DOHH2 (cell line): Measurements from ENCODE around the gene CREBRF.

Experiments used
- H3F3A ChIP-seq: fragments of 200-600 bp; sonication (generic), shearing (Covaris generic); 2 replicates; pipeline ENCODE4 v1.6.0; 2016; ENCODE audit warnings: antibody characterized with exemption, mild to moderate bottlenecking; ENCODE audit not compliant: control insufficient read depth, insufficient read depth
- H3K27ac ChIP-seq: fragments of 200-600 bp; sonication (generic); 2 replicates; pipeline ENCODE4 v1.5.1; 2014; ENCODE audit warnings: low read depth, mild to moderate bottlenecking, low read length, moderate library complexity
- H3K27me3 ChIP-seq: fragments of 200-600 bp; sonication (generic); 2 replicates; pipeline ENCODE4 v1.6.1; 2014; ENCODE audit warnings: mild to moderate bottlenecking, low read length, mixed read lengths; ENCODE audit not compliant: control insufficient read depth
- H3K36me3 ChIP-seq: fragments of 200-600 bp; sonication (generic); 2 replicates; pipeline ENCODE4 v1.6.1; 2014; ENCODE audit warnings: mild to moderate bottlenecking, low read length, moderate library complexity, mixed read lengths; ENCODE audit not compliant: control insufficient read depth
- H3K4me1 ChIP-seq: fragments of 200-600 bp; sonication (generic); 2 replicates; pipeline ENCODE4 v1.6.1; 2014; ENCODE audit warnings: mild to moderate bottlenecking, low read length, mixed read lengths; ENCODE audit not compliant: control insufficient read depth
- H3K4me2 ChIP-seq: fragments of 200-600 bp; sonication (generic); 2 replicates; pipeline ENCODE4 v1.6.0; 2014; ENCODE audit warnings: mild to moderate bottlenecking, low read length, moderate library complexity
- H3K4me3 ChIP-seq: fragments of 200-600 bp; sonication (generic); 2 replicates; pipeline ENCODE4 v1.5.1; 2014; ENCODE audit warnings: mild to moderate bottlenecking, low read length, mixed read lengths
- H3K79me2 ChIP-seq: fragments of 200-600 bp; sonication (generic); 2 replicates; pipeline ENCODE4 v1.6.1; 2014; ENCODE audit warnings: mild to moderate bottlenecking, low read length, mixed read lengths; ENCODE audit not compliant: control insufficient read depth
- H3K9me2 ChIP-seq: fragments of 200-600 bp; sonication (generic); replicated peaks from 2 replicates; pipeline ENCODE4 v1.6.1; 2014; ENCODE audit warnings: mild to moderate bottlenecking, low read length, mixed read lengths; ENCODE audit not compliant: control insufficient read depth
- H3K9me3 ChIP-seq: fragments of 200-600 bp; sonication (generic); 2 replicates; pipeline ENCODE4 v1.6.1; 2014; ENCODE audit warnings: antibody characterized with exemption, low read length, mixed read lengths; ENCODE audit not compliant: control insufficient read depth, insufficient read depth
- H4K20me1 ChIP-seq: fragments of 200-600 bp; sonication (generic); 2 replicates; pipeline ENCODE4 v1.6.0; 2014; ENCODE audit warnings: low read depth, mild to moderate bottlenecking, antibody characterized with exemption, low read length, moderate library complexity; ENCODE audit not compliant: control insufficient read depth, insufficient read depth
- CTCF ChIP-seq: fragments of 200-600 bp; sonication (generic); IDR thresholded peaks from one replicate; pipeline ENCODE4 v1.5.1; 2014; ENCODE audit warnings: antibody characterized with exemption, mild to moderate bottlenecking, low read depth, low read length; ENCODE audit not compliant: poor library complexity, severe bottlenecking
- EZH2phosphoT487 ChIP-seq: fragments of 200-600 bp; sonication (generic); IDR thresholded peaks from 2 replicates; pipeline ENCODE4 v1.6.1; 2017; ENCODE audit warnings: borderline replicate concordance, mild to moderate bottlenecking, antibody characterized with exemption, low read length, moderate library complexity, mixed read lengths

Gene CREBRF

GRCh38 chr5:173057062-173057924, 1.1 kb downstream of the CREBRF start:
- H3F3A ChIP-seq, result peaks cover 13% of the 10 kb centered on the region
- H3K9me2 ChIP-seq, result no peaks in the 10 kb centered on the region
- no peaks in the 10 kb centered on the region for H4K20me1 ChIP-seq
- peak overlapping the region; percentile 75 for H3K27ac ChIP-seq
- H3K27me3 ChIP-seq, result no peaks in the 10 kb centered on the region
- no peaks in the 10 kb centered on the region for H3K9me3 ChIP-seq
- no peaks in the 10 kb centered on the region for H3K36me3 ChIP-seq
- H3K79me2 ChIP-seq, result peaks cover 43% of the 10 kb centered on the region
- H3K4me3 ChIP-seq, result peak overlapping the region; percentile 90
- H3K4me1 ChIP-seq, result peaks cover 37% of the 10 kb centered on the region
- H3K4me2 ChIP-seq, result peak overlapping the region; percentile 89
- no peak for TF ChIP-seq CTCF
- no peak for TF ChIP-seq EZH2phosphoT487

GRCh38 chr5:173062141-173062540, 6.0 kb downstream of the CREBRF start:
- H3F3A ChIP-seq, result peaks cover 9% of the 10 kb centered on the region
- TF ChIP-seq CTCF (no peak), EZH2phosphoT487 (no peak)
- no peak overlapping the region for H3K27ac ChIP-seq

GRCh38 chr5:173065155-173065554, 9.0 kb downstream of the CREBRF start:
- Histone ChIP-seq H3K79me2 (peaks cover 35% of the 10 kb centered on the region), H3K36me3 (no peaks in the 10 kb centered on the region), H3K4me2 (peak overlapping the region; percentile 43), H3K4me3 (0 out of 2 replicates have a peak overlapping the region, but pooled peaks have one; percentile 6), H3F3A (no peaks in the 10 kb centered on the region; the same call in 1 of the 2 replicates), H3K9me2 (no peaks in the 10 kb centered on the region), H3K27me3 (no peaks in the 10 kb centered on the region), H3K9me3 (no peaks in the 10 kb centered on the region), H4K20me1 (no peaks in the 10 kb centered on the region), H3K4me1 (peaks cover 14% of the 10 kb centered on the region), H3K27ac (no peak overlapping the region)
- TF ChIP-seq EZH2phosphoT487 (no peak), CTCF (no peak)

More at GRCh38 chr5:173062141-173062540, 6.0 kb downstream of the CREBRF start:
- Histone ChIP-seq H3K9me3 (no peaks in the 10 kb centered on the region), H3K79me2 (peaks cover 58% of the 10 kb centered on the region), H3K27me3 (no peaks in the 10 kb centered on the region), H3K36me3 (no peaks in the 10 kb centered on the region), H3K4me2 (no peak overlapping the region), H3K4me3 (no peak overlapping the region), H3K4me1 (peaks cover 20% of the 10 kb centered on the region), H4K20me1 (no peaks in the 10 kb centered on the region), H3K9me2 (no peaks in the 10 kb centered on the region)
